Heart left ventricle (tissue), 13 donors: ENCODE results near the gene ABCC8.

Experiments
- CTCF ChIP-seq, 12 donors: fragments of 200-600 bp; sonication (generic) in 4 of 12; IDR thresholded peaks; one replicate each; pipeline versions ENCODE4 v1.5.0 to v1.8.0; 2018 to 2022; ENCODE audit warnings: antibody characterized with exemption in 12 of 12, mild to moderate bottlenecking in 5 of 12
- POLR2A ChIP-seq, 2 donors: fragments of 450-650 bp; IDR thresholded peaks; one replicate each; pipeline ENCODE4 v1.6.1; 2017; ENCODE audit warnings: antibody characterized with exemption in 2 of 2, mild to moderate bottlenecking in 2 of 2, moderate library complexity in 2 of 2
- donor health status: ischemic (EF 13 %, LVEDD 7.1; RV severe dilation, severe dysfunction).
- donor health status: DM: no; HTN: yes; CAD: no.
- donor health status: DM: no; HTN: no; CAD: no.
- donor health status: ischemic (EF 25% LVEDD 6.9; RV normal size, moderate dysfunction).
- donor health status: ischemic (EF 25% LVEDD 5.7; RV mildly dilated, moderate dysfunction).
- donor health status: ischemic (EF 35%, LVEDD 5.7; RV mildly dilated, moderate dysfunction).
- donor health status: nonischemic (EF 11% LVEDD 7.7; RV severe dilation, severe dysfunction).
- donor health status: DM: yes; HTN: yes; CAD: no.
- donor health status: PGD.
- donor health status: ischemic (EF 29% LVEDD 5.4; RV normal size, mild dysfunction).
- donor health status: nonischemic (EF 23%, LVEDD 6.1; RV moderate dilation, normal function).

GRCh38 chr11:17369094-17369493 lies 107.6 kb downstream of the ABCC8 start:
- TF ChIP-seq CTCF (IDR thresholded peaks at IDR 0.05) (no peak), POLR2A (IDR thresholded peaks at IDR 0.05) (no peak)
